Natural killer cell (primary cell): Measurements from ENCODE around the gene MYO3A. TPM values are rescaled to one million over a fixed set of nuclear protein-coding genes. Genes with fewer than 3 reads are reported as not detected.

Experiments used
- ATAC-seq, 3 donors: fragments of 150-1000 bp in 2 of 3; fragments of 200-7000 bp in 1 of 3; cut with Tn5 transposase; 1 replicate in 1 of 3; 2 replicates in 2 of 3; pipeline ENCODE4 v1.10.0; 2021; ENCODE audit warnings: mild to moderate bottlenecking in 2 of 3, moderate library complexity in 2 of 3
- DNase-seq, 2 donors: peaks; one replicate each; pipeline versions ENCODE4 v3.0.0 to v3.0.0-alpha.2; 2013 to 2021; ENCODE audit warnings: mixed read lengths in 1 of 2
- H3K27ac ChIP-seq: one replicate; pipeline ENCODE4 v1.5.1; 2013; ENCODE audit warnings: mild to moderate bottlenecking, low read length
- H3K27me3 ChIP-seq: one replicate; pipeline ENCODE4 v1.6.1; 2013; ENCODE audit warnings: low read length; ENCODE audit not compliant: control insufficient read depth, insufficient read depth
- H3K36me3 ChIP-seq: one replicate; pipeline ENCODE4 v1.6.1; 2013; ENCODE audit warnings: low read length; ENCODE audit not compliant: control insufficient read depth, insufficient read depth
- H3K4me1 ChIP-seq: one replicate; pipeline ENCODE4 v1.6.1; 2013; ENCODE audit warnings: low read length; ENCODE audit not compliant: control insufficient read depth, insufficient read depth
- H3K4me3 ChIP-seq: one replicate; pipeline ENCODE4 v1.5.1; 2013; ENCODE audit warnings: low read length
- H3K9me3 ChIP-seq: one replicate; pipeline ENCODE4 v1.6.1; 2013; ENCODE audit warnings: low read length; ENCODE audit not compliant: control insufficient read depth, insufficient read depth
- H3K27ac Mint-ChIP-seq, 2 donors: one replicate each; pipeline ENCODE4 v1.8.0; 2022; ENCODE audit warnings: mild to moderate bottlenecking in 2 of 2, mixed read lengths in 2 of 2, moderate library complexity in 1 of 2
- H3K27me3 Mint-ChIP-seq, 2 donors: one replicate each; pipeline ENCODE4 v1.8.0; 2022; ENCODE audit warnings: low read depth in 2 of 2, mixed read lengths in 2 of 2
- H3K36me3 Mint-ChIP-seq: one replicate; pipeline ENCODE4 v1.8.0; 2022; ENCODE audit warnings: mixed read lengths
- H3K4me1 Mint-ChIP-seq, 2 donors: one replicate each; pipeline ENCODE4 v1.8.0; 2022; ENCODE audit warnings: mixed read lengths in 2 of 2
- H3K4me3 Mint-ChIP-seq: one replicate; pipeline ENCODE4 v1.8.0; 2022; ENCODE audit warnings: mild to moderate bottlenecking, moderate library complexity, mixed read lengths
- H3K9me3 Mint-ChIP-seq, 2 donors: one replicate each; pipeline ENCODE4 v1.8.0; 2022; ENCODE audit warnings: mixed read lengths in 2 of 2
- CTCF ChIP-seq: fragments of 200-600 bp; IDR thresholded peaks from one replicate; pipeline ENCODE4 v1.8.0; 2022; ENCODE audit warnings: antibody characterized with exemption
- WGBS: methylation state at CpG from one replicate; pipeline ENCODE4 v1.1.7; 2013; ENCODE audit warnings: missing lambda C conversion rate; ENCODE audit not compliant: insufficient coverage; 5-methylcytosine and 5-hydroxymethylcytosine counted together
- intact Hi-C: fragments of 100-400 bp; cut with micrococcal nuclease; formaldehyde crosslinking; loops from one replicate; pipeline ENCODE4 v1.14.2; 2022
- total RNA-seq, 4 donors: library from RNA; stranded (reverse); fragments of 120-200 nt in 1 of 4; gene quantifications; one replicate each; pipeline versions ENCODE4 v1.2.3 to v1.2.4, GENCODE V29; 2013 to 2022

The MYO3A gene
- total RNA-seq, 3 donors from 2014 or later (not counting 1 experiment from before 2014, with no cell fraction given), result not detected

- peaks cover 7 to 17% of the 10 kb centered on the region in 2 donors for H3K9me3 Mint-ChIP-seq
These were observed 18.8 kb downstream of the MYO3A start for GRCh38 chr10:25952857-25953256.

GRCh38 chr10:25954851-25955250 is 20.8 kb downstream of the MYO3A start:
- peaks cover 0 to 4% of the 10 kb centered on the region in 2 donors for H3K27me3 Mint-ChIP-seq
- H3K4me3 Mint-ChIP-seq, result no peak overlapping the region
- H3K36me3 Mint-ChIP-seq, result no peaks in the 10 kb centered on the region
- no peak overlapping the region for H3K4me3 ChIP-seq
- H3K9me3 ChIP-seq, result no peaks in the 10 kb centered on the region
- no peak overlapping the region for H3K27ac Mint-ChIP-seq
- H3K4me1 Mint-ChIP-seq, result no peaks in the 10 kb centered on the region
- no peaks in the 10 kb centered on the region for H3K27me3 ChIP-seq
- ATAC-seq (no peak), DNase-seq (no peak)
- no peaks in the 10 kb centered on the region for H3K4me1 ChIP-seq
- no peak for TF ChIP-seq CTCF
- WGBS, result no CpG with 5 or more reads among the region's 1 CpG
- no peaks in the 10 kb centered on the region for H3K36me3 ChIP-seq
- intact Hi-C loops, result no loop called here
- no peak overlapping the region for H3K27ac ChIP-seq
- H3K9me3 Mint-ChIP-seq, result peaks cover 7 to 19% of the 10 kb centered on the region in 2 donors

More at GRCh38 chr10:25952857-25953256, 18.8 kb downstream of the MYO3A start:
- no peak for TF ChIP-seq CTCF
- no peaks in the 10 kb centered on the region for H3K9me3 ChIP-seq
- WGBS, result no CpG with 5 or more reads among the region's 2 CpGs
- Mint-ChIP-seq H3K4me3 (no peak overlapping the region), H3K27ac (no peak overlapping the region), H3K27me3 (peaks cover 0 to 5% of the 10 kb centered on the region in 2 donors), H3K4me1 (no peaks in the 10 kb centered on the region), H3K36me3 (no peaks in the 10 kb centered on the region)
- H3K4me3 ChIP-seq, result no peak overlapping the region
- H3K36me3 ChIP-seq, result no peaks in the 10 kb centered on the region
- ATAC-seq (no peak), DNase-seq (no peak)
- no peak overlapping the region for H3K27ac ChIP-seq
- H3K4me1 ChIP-seq, result no peaks in the 10 kb centered on the region
- intact Hi-C loops, result no loop called here
- no peaks in the 10 kb centered on the region for H3K27me3 ChIP-seq

- H3K36me3 Mint-ChIP-seq, result no peaks in the 10 kb centered on the region
- no peaks in the 10 kb centered on the region for H3K9me3 ChIP-seq
- no peak for ATAC-seq
- no peak overlapping the region for H3K4me3 Mint-ChIP-seq
- H3K36me3 ChIP-seq, result no peaks in the 10 kb centered on the region
- no peak for DNase-seq
- no peak overlapping the region for H3K4me3 ChIP-seq
- H3K27me3 ChIP-seq, result no peaks in the 10 kb centered on the region
- no peaks in the 10 kb centered on the region for H3K27me3 Mint-ChIP-seq
- no peak for TF ChIP-seq CTCF
- H3K4me1 ChIP-seq, result no peaks in the 10 kb centered on the region
- intact Hi-C loops, result no loop called here
- H3K4me1 Mint-ChIP-seq, result no peaks in the 10 kb centered on the region
- H3K9me3 Mint-ChIP-seq, result peaks cover 5 to 13% of the 10 kb centered on the region in 2 donors
- H3K27ac ChIP-seq, result no peak overlapping the region
- 49% methylated on average over 2 of the region's 3 CpGs for WGBS
- H3K27ac Mint-ChIP-seq, result no peak overlapping the region
These were observed 25.7 kb downstream of the MYO3A start for GRCh38 chr10:25959540-25960232.

- H3K4me1 ChIP-seq, result no peaks in the 10 kb centered on the region
- no peak overlapping the region for H3K4me3 ChIP-seq
- Mint-ChIP-seq H3K4me1 (no peaks in the 10 kb centered on the region), H3K9me3 (peaks cover 5 to 7% of the 10 kb centered on the region in 2 donors), H3K36me3 (no peaks in the 10 kb centered on the region), H3K27ac (no peak overlapping the region), H3K27me3 (no peaks in the 10 kb centered on the region), H3K4me3 (no peak overlapping the region)
- WGBS, result 61% methylated on average over 3 of the region's 4 CpGs
- no peaks in the 10 kb centered on the region for H3K9me3 ChIP-seq
- H3K27ac ChIP-seq, result no peak overlapping the region
- TF ChIP-seq CTCF, result no peak
- ATAC-seq (no peak), DNase-seq (no peak)
- no peaks in the 10 kb centered on the region for H3K27me3 ChIP-seq
- H3K36me3 ChIP-seq, result no peaks in the 10 kb centered on the region
- intact Hi-C loops, result no loop called here
These were observed 31.6 kb downstream of the MYO3A start for GRCh38 chr10:25965584-25965983.
